ENCODE results near the gene ALKBH4.

GRCh38 chr7:102425639-102426267, 38.9 kb downstream of the ALKBH4 start:
- TF ChIP-seq CTCF (conservative IDR thresholded peaks at IDR 0.05; ENCODE audit: low read length): no peak
- no peak for TF ChIP-seq EZH2phosphoT487 (IDR thresholded peaks at IDR 0.05; ENCODE audit: borderline replicate concordance)

All from Loucy (cell line).